ENCODE data around the gene STIP1. TPM values are rescaled to one million over a fixed set of nuclear protein-coding genes. Genes with fewer than 3 reads are reported as not detected.

Gene STIP1
- total RNA-seq, 2 donors from 2014 or later, result 66.9 to 69.1 TPM

GRCh38 chr11:64251753-64252002 lies 65.7 kb downstream of the STIP1 start:
- H3K4me1 Mint-ChIP-seq, result peaks cover 13% of the 10 kb centered on the region
- H3K4me3 Mint-ChIP-seq, result peak overlapping the region; percentile 94
- H3K36me3 Mint-ChIP-seq (ENCODE audit: low read depth), result no peaks in the 10 kb centered on the region
- peak overlapping the region; percentile 86 for H3K27ac Mint-ChIP-seq
- no peaks in the 10 kb centered on the region for H3K27me3 Mint-ChIP-seq
- H3K9me3 ChIP-seq (ENCODE audit: control insufficient read depth, low read length, poor library complexity, severe bottlenecking), result no peaks in the 10 kb centered on the region
- no peak for ATAC-seq
- no peak for DNase-seq

GRCh38 chr11:64252003-64252872 lies 66.3 kb downstream of the STIP1 start:
- H3K9me3 ChIP-seq (ENCODE audit: control insufficient read depth, low read length, poor library complexity, severe bottlenecking), result no peaks in the 10 kb centered on the region
- peak overlapping the region; percentile 94 for H3K4me3 Mint-ChIP-seq
- no peak for ATAC-seq
- H3K36me3 Mint-ChIP-seq (ENCODE audit: low read depth), result no peaks in the 10 kb centered on the region
- no peak for DNase-seq
- H3K27me3 Mint-ChIP-seq, result no peaks in the 10 kb centered on the region
- H3K4me1 Mint-ChIP-seq, result peaks cover 13% of the 10 kb centered on the region
- H3K27ac Mint-ChIP-seq, result peak overlapping the region; percentile 86

- H3K27me3 Mint-ChIP-seq, result no peaks in the 10 kb centered on the region
- peaks cover 13% of the 10 kb centered on the region for H3K4me1 Mint-ChIP-seq
- H3K36me3 Mint-ChIP-seq (ENCODE audit: low read depth), result no peaks in the 10 kb centered on the region
- no peak for ATAC-seq
- H3K27ac Mint-ChIP-seq, result no peak overlapping the region
- H3K9me3 ChIP-seq (ENCODE audit: control insufficient read depth, low read length, poor library complexity, severe bottlenecking), result no peaks in the 10 kb centered on the region
- no peak for DNase-seq
- peak overlapping the region; percentile 94 for H3K4me3 Mint-ChIP-seq
These were observed 67.1 kb downstream of the STIP1 start for GRCh38 chr11:64253043-64253442.

- Mint-ChIP-seq H3K27me3 (no peaks in the 10 kb centered on the region), H3K4me3 (peak overlapping the region; percentile 25), H3K4me1 (peaks cover 13% of the 10 kb centered on the region), H3K36me3 (ENCODE audit: low read depth) (no peaks in the 10 kb centered on the region), H3K27ac (no peak overlapping the region)
- no peak for DNase-seq
- no peak for ATAC-seq
- H3K9me3 ChIP-seq (ENCODE audit: control insufficient read depth, low read length, poor library complexity, severe bottlenecking), result no peaks in the 10 kb centered on the region
These were observed 67.5 kb downstream of the STIP1 start for GRCh38 chr11:64253481-64253880.

Other genes starting within 250 kb of the STIP1 start
- 10 to 100 TPM; 16.6 to 19.3 TPM for gene NAA40, start 247.2 kb upstream of the STIP1 start, total RNA-seq
- gene COX8A, start 211.6 kb upstream of the STIP1 start, total RNA-seq, result 100 to 1,000 TPM; 108 to 129 TPM
- gene OTUB1, start 199.7 kb upstream of the STIP1 start, total RNA-seq, result 10 to 100 TPM; 62.2 to 65.1 TPM
- not detected for gene FLRT1, start 150.2 kb upstream of the STIP1 start, total RNA-seq
- 1 to 10 TPM; 3.9 to 7.5 TPM for gene MACROD1, start 20.1 kb upstream of the STIP1 start, total RNA-seq
- gene FERMT3, start 20.6 kb downstream of the STIP1 start, total RNA-seq, result 100 to 1,000 TPM; 151 to 182 TPM
- 10 to 100 TPM; 16.2 to 16.6 TPM for gene TRPT1, start 40.0 kb downstream of the STIP1 start, total RNA-seq
- gene NUDT22, start 40.1 kb downstream of the STIP1 start, total RNA-seq, result 10 to 100 TPM; 30.8 to 42.8 TPM
- 10 to 100 TPM; 29.0 to 35.0 TPM for gene DNAJC4, start 44.4 kb downstream of the STIP1 start, total RNA-seq
- 10 to 100 TPM; 44.9 to 48.3 TPM for gene VEGFB, start 48.4 kb downstream of the STIP1 start, total RNA-seq
- gene FKBP2, start 54.9 kb downstream of the STIP1 start, total RNA-seq, result 10 to 100 TPM; 27.4 to 29.1 TPM
- 10 to 100 TPM; 38.7 to 48.2 TPM for gene PPP1R14B, start 60.8 kb downstream of the STIP1 start, total RNA-seq
- 1 to 10 TPM; 5.9 TPM for gene PLCB3, start 65.4 kb downstream of the STIP1 start, total RNA-seq
- gene BAD, start 98.5 kb downstream of the STIP1 start, total RNA-seq, result 10 to 100 TPM; 46.3 to 47.0 TPM
- gene GPR137, start 99.7 kb downstream of the STIP1 start, total RNA-seq, result 10 to 100 TPM; 46.5 to 57.9 TPM
- gene KCNK4, start 105.1 kb downstream of the STIP1 start, total RNA-seq, result under 1 TPM in 1 of 2 donors, not detected in 1; 0.50 TPM
- not detected for gene CATSPERZ, start 114.2 kb downstream of the STIP1 start, total RNA-seq
- gene ESRRA, start 119.4 kb downstream of the STIP1 start, total RNA-seq, result 10 to 100 TPM; 25.7 to 26.6 TPM
- gene TRMT112, start 131.4 kb downstream of the STIP1 start, total RNA-seq, result 100 to 1,000 TPM in 1 of 2 donors, 10 to 100 TPM in 1; 95.4 to 110 TPM
- 10 to 100 TPM; 46.4 to 49.7 TPM for gene PRDX5, start 131.9 kb downstream of the STIP1 start, total RNA-seq
- gene CCDC88B, start 154.0 kb downstream of the STIP1 start, total RNA-seq, result 100 to 1,000 TPM; 111 to 153 TPM
- gene RPS6KA4, start 173.0 kb downstream of the STIP1 start, total RNA-seq, result 10 to 100 TPM; 21.5 to 26.1 TPM

Data from T-helper 17 cell (primary cell).